Activated CD4-positive, alpha-beta T cell treated with anti-CD3 and anti-CD28 coated beads, Interleukin-2, amount 10 ng/mL, durations not matched to agents 24 days and 14 days (primary cell): Measurements from ENCODE around the gene AAGAB. TPM values are rescaled to one million over a fixed set of nuclear protein-coding genes. Genes with fewer than 3 reads are reported as not detected.
"Not testable (repeated sequence)": the region's sequence is repeated elsewhere in the genome, so short reads cannot be mapped to it uniquely, and the experiment has no call there.

Source experiments
- DNase-seq: peaks from one replicate; pipeline ENCODE4 v3.0.0; 2022
- H3K27ac Mint-ChIP-seq: one replicate; pipeline ENCODE4 v1.8.0; 2022; ENCODE audit warnings: mild to moderate bottlenecking, mixed read lengths
- H3K27me3 Mint-ChIP-seq: one replicate; pipeline ENCODE4 v1.8.0; 2022; ENCODE audit warnings: mixed read lengths
- H3K36me3 Mint-ChIP-seq: one replicate; pipeline ENCODE4 v1.8.0; 2022; ENCODE audit warnings: low read depth, mild to moderate bottlenecking, mixed read lengths
- H3K4me1 Mint-ChIP-seq: one replicate; pipeline ENCODE4 v1.8.0; 2021; ENCODE audit warnings: mixed read lengths
- H3K4me3 Mint-ChIP-seq: one replicate; pipeline ENCODE4 v1.8.0; 2022; ENCODE audit warnings: mild to moderate bottlenecking, moderate library complexity, mixed read lengths
- H3K9me3 Mint-ChIP-seq: one replicate; pipeline ENCODE4 v1.8.0; 2021; ENCODE audit warnings: mixed read lengths
- intact Hi-C: fragments of 100-400 bp; cut with micrococcal nuclease; formaldehyde crosslinking; loops from one replicate; pipeline ENCODE4 v1.15.1; 2023
- total RNA-seq: library from RNA; stranded (reverse); gene quantifications from 2 replicates; pipeline ENCODE4 v1.2.3, GENCODE V29; 2022

Gene AAGAB, protein sequence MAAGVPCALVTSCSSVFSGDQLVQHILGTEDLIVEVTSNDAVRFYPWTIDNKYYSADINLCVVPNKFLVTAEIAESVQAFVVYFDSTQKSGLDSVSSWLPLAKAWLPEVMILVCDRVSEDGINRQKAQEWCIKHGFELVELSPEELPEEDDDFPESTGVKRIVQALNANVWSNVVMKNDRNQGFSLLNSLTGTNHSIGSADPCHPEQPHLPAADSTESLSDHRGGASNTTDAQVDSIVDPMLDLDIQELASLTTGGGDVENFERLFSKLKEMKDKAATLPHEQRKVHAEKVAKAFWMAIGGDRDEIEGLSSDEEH
- 44.9 and 48.6 TPM in 2 replicates for total RNA-seq

DNA sequence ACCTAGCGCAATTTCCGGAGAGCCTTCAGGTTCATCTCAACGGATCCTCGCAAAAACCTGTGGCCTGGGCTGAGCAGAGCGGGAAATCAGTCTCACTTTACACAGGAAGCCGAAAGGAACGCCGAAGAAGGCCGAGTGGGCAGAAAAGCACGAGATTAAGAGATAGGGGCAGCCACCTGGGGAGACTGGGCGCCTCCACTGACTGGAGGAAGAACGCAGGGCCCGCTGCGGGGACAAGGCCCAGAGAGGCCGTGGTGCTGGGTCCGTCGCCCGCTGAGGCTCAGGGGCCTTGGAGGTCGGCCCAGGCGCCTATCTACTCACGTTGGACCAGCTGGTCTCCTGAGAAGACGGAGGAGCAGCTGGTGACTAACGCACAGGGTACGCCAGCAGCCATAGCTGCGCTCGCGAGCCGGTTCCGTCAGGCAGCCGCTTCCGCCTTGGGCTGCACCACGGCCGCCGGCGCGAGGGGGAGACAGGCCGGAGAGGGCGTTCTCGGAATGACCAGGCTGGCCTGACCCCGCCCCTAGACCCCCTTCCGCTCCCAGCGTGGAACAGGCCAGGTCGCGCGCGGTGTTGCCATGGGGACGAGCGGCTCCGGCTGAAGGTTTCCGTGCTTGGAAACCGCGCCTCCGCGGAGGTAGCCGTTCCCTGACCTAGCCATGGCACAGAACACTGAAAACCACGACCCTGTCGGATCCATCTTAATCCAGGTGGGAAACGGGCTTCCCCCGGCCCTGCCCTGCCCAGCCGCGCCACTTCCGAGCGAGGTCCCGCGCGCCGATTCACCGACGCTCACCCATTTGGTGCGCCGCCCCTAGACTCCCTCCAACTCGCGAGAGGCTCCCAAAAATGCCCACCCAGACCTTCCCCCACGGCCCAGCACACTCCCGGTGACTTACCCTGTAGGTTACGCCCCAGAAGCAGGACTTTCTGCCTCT is at the start of gene AAGAB, which contains the start of gene IQCH:
AAGAB (minus strand) TSS at position 424 of the 938 bp plus-strand sequence; CDS start at position 394, 30 bp downstream.
IQCH (plus strand) TSS at position 549 of the 938 bp plus-strand sequence; CDS start at position 660, 111 bp downstream.
- Mint-ChIP-seq H3K27me3 (peaks cover 15% of the 10 kb centered on the region), H3K36me3 (peaks cover 2% of the 10 kb centered on the region), H3K4me3 (peak within 1 kb of the TSS; percentile 99), H3K9me3 (no peaks in the 10 kb centered on the region), H3K4me1 (peaks cover 28% of the 10 kb centered on the region), H3K27ac (peak within 1 kb of the TSS; percentile 98)
- intact Hi-C loops = loop anchor here (1.0 to 5.0 kb wide), 4 partner anchors 13 to 283 kb away; partner anchors contain the start of gene SMAD3
- peak; percentile 100 for DNase-seq

DNA sequence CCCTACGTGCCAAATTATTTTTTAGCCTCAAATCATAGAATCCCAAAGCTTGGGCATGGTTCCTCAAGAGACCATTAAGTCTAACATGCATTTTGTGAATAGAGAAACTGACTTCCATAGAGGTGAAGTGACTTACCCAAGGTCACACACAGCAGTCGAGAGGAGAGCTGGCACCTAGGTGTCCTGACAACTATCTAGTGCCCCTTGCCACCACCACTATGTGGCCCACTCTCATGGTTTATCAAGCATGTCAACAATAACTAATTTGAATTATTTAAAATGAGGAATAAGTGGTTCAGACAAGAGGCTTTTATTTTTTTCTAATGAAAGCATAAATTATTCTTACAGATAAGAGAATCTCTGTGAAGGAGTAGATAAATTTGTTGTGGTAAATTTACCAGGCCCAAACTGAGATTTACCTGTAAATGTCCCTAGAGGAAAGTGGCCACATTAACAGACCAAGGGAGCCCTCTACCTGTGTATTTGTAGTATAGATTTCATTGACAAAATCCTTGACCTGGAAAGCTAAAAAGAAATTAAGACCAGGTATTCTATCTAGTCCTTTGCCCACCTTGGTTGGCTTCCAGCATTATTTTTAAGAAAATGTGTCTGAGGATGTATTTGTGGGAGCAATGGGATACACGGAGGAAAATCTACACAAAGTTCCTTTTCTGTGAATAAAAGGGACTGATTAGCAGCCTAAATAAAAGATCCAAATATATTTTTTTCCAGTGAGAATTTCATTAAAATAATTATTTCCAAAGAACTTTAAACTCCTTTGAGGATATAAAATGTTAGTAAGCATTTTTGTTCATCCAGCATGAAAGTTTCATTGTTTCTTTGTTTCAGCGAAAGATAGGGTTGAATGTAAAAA is 49.3 kb upstream of the AAGAB start:
- DNase-seq = peak; percentile 73
- Mint-ChIP-seq H3K9me3 (no peaks in the 10 kb centered on the region), H3K4me1 (peaks cover 4% of the 10 kb centered on the region), H3K27me3 (peaks cover 12% of the 10 kb centered on the region), H3K36me3 (no peaks in the 10 kb centered on the region), H3K4me3 (no peak overlapping the region), H3K27ac (no peak overlapping the region)
- intact Hi-C loops = loop anchor here (1.0 kb wide), 2 partner anchors 62 to 357 kb away; no protein-coding TSS in a partner anchor

DNA sequence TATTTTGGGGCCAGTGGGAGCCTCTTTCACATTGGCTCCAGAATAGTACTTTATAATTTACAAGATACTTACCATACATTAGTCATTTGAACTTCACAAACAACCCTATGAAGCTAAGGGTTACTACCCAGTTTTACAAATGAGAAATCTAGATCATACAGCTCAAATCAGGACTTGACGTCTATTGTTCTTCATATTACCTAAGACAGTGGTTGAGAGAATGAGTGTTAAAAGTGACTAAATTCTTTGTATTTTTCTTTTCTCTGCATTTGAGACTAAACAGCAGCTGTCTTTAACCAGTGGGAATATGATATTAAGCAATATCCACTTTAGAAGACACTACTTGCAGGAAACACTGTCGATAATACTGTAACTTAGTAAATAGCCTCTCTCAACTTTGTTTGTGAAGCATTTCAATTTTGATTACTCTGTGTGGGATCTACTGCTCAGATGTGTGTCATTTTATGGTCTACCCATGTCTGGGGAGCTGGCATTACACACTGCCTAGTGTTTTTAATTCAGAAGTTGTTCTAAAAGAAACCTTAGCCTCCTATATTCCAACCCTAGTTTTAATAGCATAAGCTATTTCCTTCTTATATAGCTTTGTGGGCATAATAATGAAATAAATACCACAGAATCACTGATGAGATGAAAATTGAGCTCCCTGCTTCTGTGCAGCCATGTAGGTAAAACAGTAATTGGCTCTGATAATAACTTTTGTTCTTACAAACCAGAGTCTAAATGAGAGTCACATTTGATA is 46.0 kb upstream of the AAGAB start:
- Mint-ChIP-seq H3K9me3 (no peaks in the 10 kb centered on the region), H3K36me3 (no peaks in the 10 kb centered on the region), H3K27me3 (peaks cover 9% of the 10 kb centered on the region), H3K27ac (no peak overlapping the region), H3K4me1 (no peaks in the 10 kb centered on the region), H3K4me3 (no peak overlapping the region)
- no peak for DNase-seq
- intact Hi-C loops = no loop called here

DNA sequence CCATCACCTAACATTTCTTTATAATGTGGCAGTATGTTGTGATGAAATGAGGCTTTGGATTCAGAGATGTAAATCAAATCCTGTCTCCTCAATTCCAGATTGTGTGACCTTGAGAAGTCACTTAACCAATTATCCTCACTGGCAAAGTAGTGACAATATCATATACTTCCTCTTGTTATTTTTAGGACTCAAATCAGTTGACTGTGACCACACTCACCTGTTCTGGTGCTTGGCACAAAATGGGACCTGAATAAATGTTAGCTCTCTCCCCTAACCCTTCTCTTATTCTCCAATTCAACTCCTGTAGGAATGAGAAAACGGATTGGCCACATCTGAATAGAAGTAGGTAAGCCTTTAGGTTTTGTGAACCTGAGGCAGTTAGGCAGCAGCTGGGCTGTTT is 42.2 kb upstream of the AAGAB start:
- Mint-ChIP-seq H3K27ac (no peak overlapping the region), H3K27me3 (peaks cover 11% of the 10 kb centered on the region), H3K4me3 (no peak overlapping the region), H3K9me3 (no peaks in the 10 kb centered on the region), H3K4me1 (no peaks in the 10 kb centered on the region), H3K36me3 (no peaks in the 10 kb centered on the region)
- no peak for DNase-seq
- intact Hi-C loops = no loop called here

DNA sequence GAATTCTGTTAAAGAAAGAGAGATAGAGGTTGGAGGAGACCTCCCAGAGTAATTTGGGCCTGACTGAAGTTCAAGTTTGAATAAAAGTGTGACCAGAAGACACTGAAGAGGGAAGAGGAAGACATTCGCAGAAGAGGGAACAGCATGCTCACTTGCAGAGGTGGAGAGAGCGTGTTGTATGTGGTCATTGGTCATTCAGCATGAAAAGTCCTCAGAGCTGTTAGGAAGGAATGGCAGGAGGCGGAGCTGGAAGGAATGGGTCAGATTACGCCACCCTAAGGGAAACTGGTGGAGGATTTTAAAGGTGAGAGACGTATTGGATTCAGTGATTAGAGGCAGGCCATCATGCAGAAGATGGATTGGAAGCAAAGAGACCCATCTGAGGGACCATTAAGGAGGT is 41.7 kb upstream of the AAGAB start:
- Mint-ChIP-seq H3K27ac (no peak overlapping the region), H3K36me3 (no peaks in the 10 kb centered on the region), H3K27me3 (peaks cover 11% of the 10 kb centered on the region), H3K9me3 (no peaks in the 10 kb centered on the region), H3K4me3 (no peak overlapping the region), H3K4me1 (no peaks in the 10 kb centered on the region)
- intact Hi-C loops = no loop called here
- no peak for DNase-seq

DNA sequence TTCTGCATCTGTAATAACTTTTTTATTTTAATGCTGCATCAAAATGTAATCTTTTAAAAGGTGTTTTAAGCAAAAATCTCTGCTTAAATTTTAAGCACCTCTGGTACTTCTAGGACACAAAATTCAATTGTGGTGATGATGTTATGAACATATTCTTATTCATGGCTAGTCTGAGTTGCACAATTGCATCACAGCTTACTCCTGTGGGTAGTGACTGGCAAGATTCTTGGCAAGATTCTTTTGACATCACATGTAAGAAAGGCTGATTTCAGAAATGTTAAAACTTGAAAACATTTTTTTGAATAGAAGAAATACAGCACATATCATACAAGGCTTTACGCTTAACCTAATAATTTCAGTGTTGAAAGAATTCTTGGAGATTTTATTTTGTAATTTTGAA is 35.9 kb upstream of the AAGAB start:
- peaks cover 7% of the 10 kb centered on the region for H3K27me3 Mint-ChIP-seq
- DNase-seq = no peak
- no peaks in the 10 kb centered on the region for H3K4me1 Mint-ChIP-seq
- intact Hi-C loops = no loop called here
- no peak overlapping the region for H3K4me3 Mint-ChIP-seq
- no peaks in the 10 kb centered on the region for H3K36me3 Mint-ChIP-seq
- no peaks in the 10 kb centered on the region for H3K9me3 Mint-ChIP-seq
- H3K27ac Mint-ChIP-seq = no peak overlapping the region

DNA sequence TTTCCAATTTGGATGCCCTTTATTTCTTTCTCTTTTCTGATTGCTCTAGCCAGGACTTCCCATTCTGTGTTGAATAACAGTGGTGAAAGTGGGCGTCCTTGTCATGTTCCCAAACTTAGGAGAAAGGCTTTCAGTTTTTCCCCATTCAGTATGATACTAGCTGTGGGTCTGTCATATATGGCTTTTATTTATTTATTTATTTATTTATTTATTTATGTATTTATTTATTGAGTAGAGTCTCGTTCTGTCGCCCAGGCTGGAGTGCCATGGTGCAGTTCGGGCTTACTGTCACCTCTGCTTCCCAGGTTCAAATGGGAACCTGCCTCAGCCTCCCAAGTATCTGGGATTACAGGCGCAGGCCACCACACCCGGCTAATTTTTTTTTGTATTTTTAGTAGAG is 31.9 kb upstream of the AAGAB start:
- H3K4me1 Mint-ChIP-seq, intact Hi-C loops, DNase-seq, H3K9me3 Mint-ChIP-seq, H3K27ac Mint-ChIP-seq, H3K4me3 Mint-ChIP-seq, H3K36me3 Mint-ChIP-seq: not testable (repeated sequence)
- peaks cover 16% of the 10 kb centered on the region for H3K27me3 Mint-ChIP-seq

DNA sequence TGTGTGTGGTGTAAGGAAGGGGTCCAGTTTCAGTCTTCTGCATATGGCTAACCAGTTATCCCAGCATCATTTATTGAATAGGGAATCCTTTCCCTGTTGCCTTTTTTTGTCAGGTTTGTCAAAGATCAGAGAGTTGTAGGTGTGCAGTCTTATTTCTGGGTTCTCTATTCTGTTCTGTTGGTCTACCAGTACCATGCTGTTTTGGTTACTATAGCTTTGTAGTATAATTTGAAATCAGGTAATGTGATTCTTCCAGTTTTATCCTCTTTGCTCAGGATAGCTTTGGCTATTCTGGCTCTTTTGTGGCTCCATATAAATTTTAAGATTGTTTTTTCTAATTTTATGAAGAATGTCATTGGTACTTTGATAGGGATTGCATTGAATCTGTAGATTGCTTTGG is 31.2 kb upstream of the AAGAB start:
- H3K9me3 Mint-ChIP-seq, H3K4me1 Mint-ChIP-seq, DNase-seq, H3K4me3 Mint-ChIP-seq, H3K36me3 Mint-ChIP-seq, intact Hi-C loops, H3K27ac Mint-ChIP-seq: not testable (repeated sequence)
- peaks cover 20% of the 10 kb centered on the region for H3K27me3 Mint-ChIP-seq

DNA sequence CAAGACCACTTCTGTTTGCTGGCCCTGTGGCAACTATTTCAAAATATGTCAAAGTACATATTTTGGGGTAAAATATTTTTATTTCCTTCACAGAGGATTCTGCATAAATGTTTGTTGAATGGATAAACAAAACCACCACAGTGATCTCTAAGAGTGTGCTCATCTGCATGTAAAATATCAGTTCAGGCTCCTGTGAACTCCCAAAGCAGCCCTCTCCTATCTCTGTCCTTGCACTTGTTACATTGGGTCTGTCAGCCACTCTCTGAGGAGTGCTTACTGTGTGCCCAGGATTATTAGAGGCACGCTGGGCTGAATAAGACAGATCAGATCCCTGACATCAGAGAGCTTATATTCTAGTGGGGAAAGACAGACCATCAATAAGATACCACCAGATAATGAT is 27.3 kb upstream of the AAGAB start:
- no peaks in the 10 kb centered on the region for H3K9me3 Mint-ChIP-seq
- no peak overlapping the region for H3K27ac Mint-ChIP-seq
- no peak for DNase-seq
- H3K4me1 Mint-ChIP-seq = no peaks in the 10 kb centered on the region
- intact Hi-C loops = no loop called here
- H3K27me3 Mint-ChIP-seq = peaks cover 36% of the 10 kb centered on the region
- H3K4me3 Mint-ChIP-seq = no peak overlapping the region
- no peaks in the 10 kb centered on the region for H3K36me3 Mint-ChIP-seq

DNA sequence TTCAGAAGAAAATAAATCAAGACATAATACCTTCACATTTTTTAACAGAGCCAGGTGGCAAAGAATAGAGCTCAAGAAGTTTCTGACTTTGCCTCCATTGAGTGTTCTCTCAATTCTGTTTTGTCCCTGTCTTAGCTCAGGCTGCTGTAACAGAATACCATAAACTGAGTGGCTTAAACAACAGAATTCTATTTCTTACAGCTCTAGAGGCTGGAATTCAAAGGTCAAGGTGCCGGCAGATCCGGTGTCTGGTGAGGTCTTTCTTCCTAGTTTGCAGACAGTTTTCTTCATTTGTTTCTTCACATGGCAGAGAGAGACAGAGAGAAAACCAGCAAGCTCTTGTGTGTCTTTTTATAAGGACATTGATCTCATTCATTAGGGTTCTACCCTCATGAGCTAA is 25.8 kb upstream of the AAGAB start:
- DNase-seq = no peak
- H3K36me3 Mint-ChIP-seq = no peaks in the 10 kb centered on the region
- no peaks in the 10 kb centered on the region for H3K9me3 Mint-ChIP-seq
- H3K27ac Mint-ChIP-seq = no peak overlapping the region
- H3K27me3 Mint-ChIP-seq = peaks cover 37% of the 10 kb centered on the region
- intact Hi-C loops = no loop called here
- no peaks in the 10 kb centered on the region for H3K4me1 Mint-ChIP-seq
- H3K4me3 Mint-ChIP-seq = no peak overlapping the region

DNA sequence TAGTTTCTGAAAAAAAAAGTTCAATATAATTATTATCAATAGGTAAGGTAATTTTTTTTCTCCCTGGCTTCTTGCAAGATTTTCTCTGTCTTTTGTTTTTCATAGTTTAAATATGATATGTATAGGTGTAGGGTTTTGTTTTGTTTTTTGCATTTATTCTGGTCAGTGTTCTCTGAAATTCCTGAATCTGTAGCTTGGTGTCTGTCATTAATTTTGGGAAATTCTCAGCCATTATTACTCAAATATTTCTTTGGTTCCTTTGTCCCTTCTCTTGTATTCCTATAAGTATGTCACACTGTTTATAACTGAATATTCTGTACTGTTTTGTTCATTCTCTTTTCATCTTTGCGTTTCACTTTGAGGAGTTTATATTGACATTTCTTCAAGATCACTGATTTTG is 22.2 kb upstream of the AAGAB start:
- H3K36me3 Mint-ChIP-seq = peaks cover 3% of the 10 kb centered on the region
- peaks cover 16% of the 10 kb centered on the region for H3K9me3 Mint-ChIP-seq
- intact Hi-C loops = no loop called here
- H3K4me1 Mint-ChIP-seq = no peaks in the 10 kb centered on the region
- no peak overlapping the region for H3K4me3 Mint-ChIP-seq
- peaks cover 36% of the 10 kb centered on the region for H3K27me3 Mint-ChIP-seq
- no peak overlapping the region for H3K27ac Mint-ChIP-seq
- no peak for DNase-seq

DNA sequence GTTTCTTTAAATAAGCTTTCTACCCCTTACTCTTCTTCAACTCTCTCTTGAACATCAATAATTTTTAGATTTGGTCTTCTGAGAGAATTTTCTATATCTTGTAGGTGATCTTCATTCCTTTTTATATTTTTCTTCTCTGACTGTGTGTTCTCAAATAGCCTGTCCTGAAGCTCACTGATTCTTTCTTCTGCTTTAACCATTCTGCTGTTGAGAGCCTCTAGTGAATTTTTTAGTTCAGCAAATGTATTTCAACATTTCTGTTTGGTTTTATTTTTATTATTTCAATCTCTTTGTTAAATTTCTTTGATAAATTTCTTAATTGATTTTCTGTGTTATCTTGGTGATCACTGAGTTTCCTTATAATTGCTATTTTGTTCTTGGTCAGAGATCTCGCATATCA is 19.8 kb upstream of the AAGAB start:
- H3K4me1 Mint-ChIP-seq = no peaks in the 10 kb centered on the region
- no peak overlapping the region for H3K4me3 Mint-ChIP-seq
- DNase-seq = no peak
- H3K27ac Mint-ChIP-seq = no peak overlapping the region
- peaks cover 50% of the 10 kb centered on the region for H3K27me3 Mint-ChIP-seq
- peaks cover 28% of the 10 kb centered on the region for H3K9me3 Mint-ChIP-seq
- intact Hi-C loops = no loop called here
- H3K36me3 Mint-ChIP-seq = peaks cover 5% of the 10 kb centered on the region
